ENCODE results near the gene SBDS. TPM values are rescaled to one million over a fixed set of nuclear protein-coding genes. Genes with fewer than 3 reads are reported as not detected.
"Not testable (repeated sequence)": the region's sequence is repeated elsewhere in the genome, so short reads cannot be mapped to it uniquely, and the experiment has no call there.

The SBDS gene
- total RNA-seq, 1 experiment from 2014 or later: 17.5 TPM

DNA sequence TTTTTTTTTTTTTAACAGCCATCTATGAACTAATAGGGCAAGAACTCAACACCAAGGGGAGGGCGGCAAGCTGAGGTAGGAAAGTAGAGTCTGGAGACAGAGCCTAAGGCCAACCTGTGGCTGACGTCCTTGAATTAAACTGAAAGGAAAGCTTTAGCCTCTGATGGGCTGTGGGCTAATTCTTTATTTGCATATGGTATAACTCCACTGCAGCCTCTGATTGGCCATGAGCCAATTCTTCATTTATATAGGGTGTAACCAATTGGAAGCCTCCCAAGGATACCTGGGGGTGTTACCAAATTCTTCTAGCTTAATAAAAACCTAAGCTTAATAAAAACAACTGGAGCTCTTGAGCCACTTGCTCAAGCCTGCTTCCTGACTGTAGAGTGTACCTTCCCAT, 11.6 kb upstream of the SBDS start:
- H3K4me2 ChIP-seq (ENCODE audit: low read depth, low read length, poor library complexity, severe bottlenecking): no peak overlapping the region
- H3K9ac ChIP-seq (ENCODE audit: low read length): no peak overlapping the region
- peak; percentile 64 for DNase-seq
- H3K4me3 ChIP-seq (ENCODE audit: low read length): no peak overlapping the region
- H4K20me1 ChIP-seq (ENCODE audit: insufficient read depth, low read depth, low read length): no peaks in the 10 kb centered on the region
- no peaks in the 10 kb centered on the region for H3K9me3 ChIP-seq (ENCODE audit: low read length)
- H3K27ac ChIP-seq (ENCODE audit: low read length): no peak overlapping the region
- H3K9me2 ChIP-seq (replicated peaks; ENCODE audit: insufficient read depth, low read length): no peaks in the 10 kb centered on the region
- H3K27me3 ChIP-seq (ENCODE audit: low read length): no peaks in the 10 kb centered on the region
- peaks cover 20% of the 10 kb centered on the region for H3K36me3 ChIP-seq (ENCODE audit: insufficient read depth, low read length)
- H3K4me1 ChIP-seq (ENCODE audit: low read length): peaks cover 7% of the 10 kb centered on the region
- H3K79me2 ChIP-seq (ENCODE audit: low read length): peaks cover 27% of the 10 kb centered on the region
- no peak overlapping the region for H2AFZ ChIP-seq (ENCODE audit: low read length)

DNA sequence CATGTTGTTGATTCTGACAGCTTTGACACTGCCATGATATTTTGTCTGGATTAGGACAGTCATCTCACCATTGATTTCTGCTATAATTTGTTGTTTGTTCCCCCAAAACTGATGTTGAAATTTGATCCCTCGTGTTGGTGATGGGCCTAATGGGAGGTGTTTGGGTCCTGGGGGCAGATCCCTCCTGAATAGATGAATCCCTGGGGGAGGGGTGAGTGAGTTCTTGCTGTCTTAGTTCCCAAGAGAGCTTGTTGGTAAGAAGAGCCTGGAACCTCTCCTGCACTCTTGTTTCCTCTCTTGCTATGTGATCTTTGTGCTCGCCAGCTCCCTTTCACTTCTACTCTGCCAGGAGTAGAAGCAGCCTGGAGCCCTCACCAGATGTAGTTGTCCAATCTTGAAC, 8.8 kb upstream of the SBDS start:
- not testable (repeated sequence) for H3K9me3 ChIP-seq (ENCODE audit: low read length); H3K27ac ChIP-seq (ENCODE audit: low read length); H3K9ac ChIP-seq (ENCODE audit: low read length); H3K4me1 ChIP-seq (ENCODE audit: low read length); H3K27me3 ChIP-seq (ENCODE audit: low read length); H4K20me1 ChIP-seq (ENCODE audit: insufficient read depth, low read depth, low read length); H2AFZ ChIP-seq (ENCODE audit: low read length); H3K9me2 ChIP-seq (replicated peaks; ENCODE audit: insufficient read depth, low read length); DNase-seq; H3K4me3 ChIP-seq (ENCODE audit: low read length); H3K4me2 ChIP-seq (ENCODE audit: low read depth, low read length, poor library complexity, severe bottlenecking)
- Histone ChIP-seq H3K36me3 (ENCODE audit: insufficient read depth, low read length) (peaks cover 17% of the 10 kb centered on the region), H3K79me2 (ENCODE audit: low read length) (peaks cover 25% of the 10 kb centered on the region)

DNA sequence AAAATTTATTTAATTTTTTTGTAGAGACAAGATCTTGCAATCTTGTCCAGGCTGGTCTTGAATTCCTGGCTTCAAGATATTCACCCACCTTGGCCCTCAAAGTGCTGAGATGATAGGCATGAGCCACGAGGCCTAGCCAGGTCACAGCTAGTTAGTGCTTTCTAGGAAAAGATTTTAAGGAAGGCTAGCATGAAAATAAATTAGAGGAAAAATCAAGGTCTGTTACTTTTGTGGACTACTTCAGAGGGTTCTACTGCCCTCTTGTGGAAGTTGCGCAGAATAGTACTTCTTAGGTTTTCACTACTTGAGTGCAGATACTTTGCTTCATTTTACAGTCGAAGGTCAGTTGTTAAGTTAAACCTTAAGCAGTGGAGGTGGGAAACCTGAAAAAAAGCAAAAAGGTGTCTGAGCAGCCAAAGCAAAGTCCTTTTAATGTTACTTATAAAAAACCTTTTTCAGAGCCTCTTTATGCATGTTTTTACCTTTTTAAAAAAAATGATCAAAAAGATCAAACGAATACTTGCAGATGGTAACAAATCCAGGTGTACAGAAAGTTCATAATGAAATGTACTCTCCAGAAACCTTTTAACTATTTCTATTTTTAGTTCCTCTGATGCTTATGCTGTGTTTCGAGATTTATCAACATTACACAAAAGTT, 5.3 kb upstream of the SBDS start:
- H3K9me3 ChIP-seq (ENCODE audit: low read length); H3K4me2 ChIP-seq (ENCODE audit: low read depth, low read length, poor library complexity, severe bottlenecking); H4K20me1 ChIP-seq (ENCODE audit: insufficient read depth, low read depth, low read length); H3K9me2 ChIP-seq (replicated peaks; ENCODE audit: insufficient read depth, low read length); H3K27ac ChIP-seq (ENCODE audit: low read length); H2AFZ ChIP-seq (ENCODE audit: low read length); H3K9ac ChIP-seq (ENCODE audit: low read length); H3K4me1 ChIP-seq (ENCODE audit: low read length); H3K4me3 ChIP-seq (ENCODE audit: low read length); H3K27me3 ChIP-seq (ENCODE audit: low read length); H3K36me3 ChIP-seq (ENCODE audit: insufficient read depth, low read length): not testable (repeated sequence)
- peak; percentile 63 for DNase-seq
- peaks cover 30% of the 10 kb centered on the region for H3K79me2 ChIP-seq (ENCODE audit: low read length)

DNA sequence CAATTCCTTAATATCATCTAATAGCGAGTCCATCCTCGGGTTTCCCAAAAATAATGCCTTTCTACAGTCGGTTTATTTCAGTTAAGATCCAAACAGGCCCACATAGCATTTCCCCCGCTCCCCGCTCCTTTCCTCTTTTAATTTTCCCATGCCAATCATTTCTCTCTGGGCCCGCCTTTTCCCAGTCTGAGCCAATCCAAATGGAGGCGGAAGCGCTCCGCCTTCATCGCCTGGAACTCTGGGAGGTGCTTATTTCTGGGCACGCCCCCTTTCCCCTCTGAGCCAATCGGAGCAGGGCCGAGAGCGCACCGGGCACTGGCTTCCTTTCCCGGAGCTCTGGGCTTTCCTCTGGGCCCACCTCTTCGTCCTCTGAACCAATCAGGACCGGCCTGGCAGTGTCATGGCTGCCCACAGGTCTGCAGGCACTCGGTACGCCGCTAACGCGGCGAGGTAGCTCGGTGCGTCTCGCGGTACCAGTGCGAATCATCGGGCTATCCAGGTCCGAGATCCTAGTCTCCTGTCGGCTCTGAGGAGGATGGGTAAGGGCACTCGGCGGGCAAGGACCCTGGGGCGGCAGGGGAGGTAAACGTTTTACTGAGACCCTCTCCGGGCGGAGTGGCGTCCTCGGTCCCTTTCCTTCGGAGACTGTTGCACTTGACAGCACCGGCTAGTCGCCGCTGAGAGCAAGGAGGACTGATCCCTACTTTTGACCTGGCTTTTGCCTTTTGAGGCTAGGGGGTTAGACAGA, 1.2 kb upstream of the SBDS start, which contains the start of gene TYW1:
TYW1 (plus strand) TSS at position 390 of the 748 bp plus-strand sequence; CDS start at position 536, 146 bp downstream.
- Histone ChIP-seq H3K9ac (ENCODE audit: low read length) (peak within 1 kb of the TSS; percentile 80), H3K79me2 (ENCODE audit: low read length) (peaks cover 40% of the 10 kb centered on the region), H3K4me1 (ENCODE audit: low read length) (peaks cover 18% of the 10 kb centered on the region), H3K4me3 (ENCODE audit: low read length) (peak within 1 kb of the TSS; percentile 91), H2AFZ (ENCODE audit: low read length) (peak within 1 kb of the TSS; percentile 88), H3K27ac (ENCODE audit: low read length) (peak within 1 kb of the TSS; percentile 52), H3K36me3 (ENCODE audit: insufficient read depth, low read length) (peaks cover 12% of the 10 kb centered on the region), H3K4me2 (ENCODE audit: low read depth, low read length, poor library complexity, severe bottlenecking) (peak within 1 kb of the TSS; percentile 92)
- not testable (repeated sequence) for H3K9me3 ChIP-seq (ENCODE audit: low read length); H4K20me1 ChIP-seq (ENCODE audit: insufficient read depth, low read depth, low read length); H3K9me2 ChIP-seq (replicated peaks; ENCODE audit: insufficient read depth, low read length); H3K27me3 ChIP-seq (ENCODE audit: low read length)
- DNase-seq: peak; percentile 99

DNA sequence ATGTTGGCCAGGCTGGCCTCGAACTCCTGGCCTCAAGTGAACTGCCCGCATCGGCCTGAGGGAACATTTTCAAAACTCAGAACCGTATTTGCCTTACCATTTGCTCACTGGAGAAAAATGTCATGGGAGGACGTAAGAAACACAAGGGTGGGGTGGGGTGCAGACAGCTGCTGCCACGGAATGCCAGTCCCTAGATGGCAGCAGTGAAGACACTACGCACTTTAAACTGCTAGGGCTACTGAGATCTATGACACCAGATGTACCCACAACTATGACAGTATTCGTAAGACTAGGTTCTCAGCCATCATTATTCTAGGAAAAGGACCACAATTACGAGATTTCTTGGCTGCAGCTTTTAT, 716 bp downstream of the SBDS start:
- not testable (repeated sequence) for H4K20me1 ChIP-seq (ENCODE audit: insufficient read depth, low read depth, low read length); H2AFZ ChIP-seq (ENCODE audit: low read length); H3K9me3 ChIP-seq (ENCODE audit: low read length); H3K27me3 ChIP-seq (ENCODE audit: low read length); H3K9me2 ChIP-seq (replicated peaks; ENCODE audit: insufficient read depth, low read length)
- peak overlapping the region; percentile 83 for H3K4me3 ChIP-seq (ENCODE audit: low read length)
- peaks cover 15% of the 10 kb centered on the region for H3K36me3 ChIP-seq (ENCODE audit: insufficient read depth, low read length)
- H3K27ac ChIP-seq (ENCODE audit: low read length): peak overlapping the region; percentile 47
- peaks cover 18% of the 10 kb centered on the region for H3K4me1 ChIP-seq (ENCODE audit: low read length)
- peak overlapping the region; percentile 87 for H3K4me2 ChIP-seq (ENCODE audit: low read depth, low read length, poor library complexity, severe bottlenecking)
- peak; percentile 75 for DNase-seq
- peaks cover 40% of the 10 kb centered on the region for H3K79me2 ChIP-seq (ENCODE audit: low read length)
- peak overlapping the region; percentile 79 for H3K9ac ChIP-seq (ENCODE audit: low read length)

DNA sequence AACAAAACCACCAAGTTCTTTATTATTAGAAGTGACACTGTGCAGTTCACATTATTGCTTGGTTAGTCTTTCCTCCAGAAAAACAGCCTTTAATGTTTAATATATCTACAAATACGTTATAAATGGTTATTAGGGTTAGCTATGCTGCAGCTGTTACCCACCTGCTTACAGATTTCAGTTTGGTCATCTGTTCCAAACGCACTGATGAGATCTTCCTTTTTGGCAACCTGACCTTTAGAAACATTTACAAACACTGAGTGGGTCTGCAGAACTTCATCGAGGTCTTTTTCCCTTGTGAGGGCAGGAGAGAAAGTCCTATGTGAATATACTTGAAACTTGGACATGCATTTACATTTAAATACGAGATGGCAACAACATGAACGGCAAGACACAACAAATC, 1.3 kb downstream of the SBDS start:
- H3K9me3 ChIP-seq (ENCODE audit: low read length); H2AFZ ChIP-seq (ENCODE audit: low read length); H3K27me3 ChIP-seq (ENCODE audit: low read length); H3K9me2 ChIP-seq (replicated peaks; ENCODE audit: insufficient read depth, low read length); DNase-seq; H4K20me1 ChIP-seq (ENCODE audit: insufficient read depth, low read depth, low read length); H3K27ac ChIP-seq (ENCODE audit: low read length): not testable (repeated sequence)
- peaks cover 40% of the 10 kb centered on the region for H3K79me2 ChIP-seq (ENCODE audit: low read length)
- peak overlapping the region; percentile 87 for H3K4me2 ChIP-seq (ENCODE audit: low read depth, low read length, poor library complexity, severe bottlenecking)
- H3K4me1 ChIP-seq (ENCODE audit: low read length): peaks cover 18% of the 10 kb centered on the region
- H3K4me3 ChIP-seq (ENCODE audit: low read length): peak overlapping the region; percentile 83; the same call in 1 of the 2 replicates
- H3K9ac ChIP-seq (ENCODE audit: low read length): peak overlapping the region; percentile 79; the same call in 1 of the 2 replicates
- peaks cover 15% of the 10 kb centered on the region for H3K36me3 ChIP-seq (ENCODE audit: insufficient read depth, low read length)

DNA sequence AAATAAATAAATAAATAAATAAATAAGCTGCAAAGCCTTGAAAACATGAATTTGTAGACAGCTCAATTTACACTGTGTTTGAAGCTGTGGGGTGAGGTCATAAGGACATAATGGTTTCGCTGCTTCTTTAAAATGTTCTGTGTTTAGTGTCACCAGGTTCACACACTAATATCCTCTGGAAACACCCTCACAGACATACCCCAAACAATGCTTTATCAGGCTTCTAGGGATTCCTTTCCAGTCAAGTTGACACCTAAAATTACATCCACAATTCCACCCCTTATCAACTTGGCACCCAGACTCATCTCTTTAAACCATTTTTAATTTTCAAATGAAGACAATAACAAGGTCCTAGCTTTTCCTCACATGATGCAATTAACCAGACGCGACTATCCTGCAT, 5.8 kb downstream of the SBDS start:
- not testable (repeated sequence) for H3K9ac ChIP-seq (ENCODE audit: low read length); H2AFZ ChIP-seq (ENCODE audit: low read length); DNase-seq; H3K27me3 ChIP-seq (ENCODE audit: low read length); H3K9me2 ChIP-seq (replicated peaks; ENCODE audit: insufficient read depth, low read length); H3K9me3 ChIP-seq (ENCODE audit: low read length); H4K20me1 ChIP-seq (ENCODE audit: insufficient read depth, low read depth, low read length); H3K4me3 ChIP-seq (ENCODE audit: low read length); H3K4me2 ChIP-seq (ENCODE audit: low read depth, low read length, poor library complexity, severe bottlenecking); H3K27ac ChIP-seq (ENCODE audit: low read length)
- peaks cover 21% of the 10 kb centered on the region for H3K36me3 ChIP-seq (ENCODE audit: insufficient read depth, low read length)
- peaks cover 20% of the 10 kb centered on the region for H3K79me2 ChIP-seq (ENCODE audit: low read length)
- H3K4me1 ChIP-seq (ENCODE audit: low read length): peaks cover 12% of the 10 kb centered on the region

DNA sequence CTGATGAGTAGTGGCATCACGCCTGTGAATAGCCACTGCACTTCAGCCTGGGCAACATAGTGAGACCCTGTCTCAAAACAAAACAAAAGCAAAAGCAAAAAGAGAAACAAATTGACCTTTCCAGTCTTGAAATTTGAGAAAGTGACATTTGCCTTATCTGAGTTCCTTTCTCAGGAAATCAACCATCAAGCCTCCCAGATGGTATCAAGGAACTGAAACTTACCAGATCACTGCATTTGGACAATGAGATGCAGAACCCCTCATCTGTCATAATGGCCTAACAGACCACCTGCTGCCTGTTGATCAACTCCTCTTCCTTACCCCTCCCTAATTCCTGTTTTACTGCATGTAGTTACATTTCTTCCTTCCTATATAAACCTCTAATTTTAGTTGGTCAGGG, 15.1 kb downstream of the SBDS start:
- DNase-seq: peak; percentile 62
- not testable (repeated sequence) for H3K9me3 ChIP-seq (ENCODE audit: low read length); H4K20me1 ChIP-seq (ENCODE audit: insufficient read depth, low read depth, low read length); H3K9me2 ChIP-seq (replicated peaks; ENCODE audit: insufficient read depth, low read length); H2AFZ ChIP-seq (ENCODE audit: low read length); H3K36me3 ChIP-seq (ENCODE audit: insufficient read depth, low read length); H3K4me3 ChIP-seq (ENCODE audit: low read length); H3K4me1 ChIP-seq (ENCODE audit: low read length); H3K4me2 ChIP-seq (ENCODE audit: low read depth, low read length, poor library complexity, severe bottlenecking); H3K9ac ChIP-seq (ENCODE audit: low read length); H3K79me2 ChIP-seq (ENCODE audit: low read length); H3K27me3 ChIP-seq (ENCODE audit: low read length)
- peak overlapping the region; percentile 49; the same call in 1 of the 2 replicates for H3K27ac ChIP-seq (ENCODE audit: low read length)

Data from Karpas-422 (cell line).